Activated effector memory CD4-positive, alpha-beta T cell treated with Interleukin-2 at 50 U/mL for 16 hours (primary cell): ENCODE measurements around the gene GDPD5.

Source experiments
- DNase-seq: peaks from one replicate; pipeline ENCODE4 v3.0.0-alpha.2; 2020

Gene GDPD5

DNA sequence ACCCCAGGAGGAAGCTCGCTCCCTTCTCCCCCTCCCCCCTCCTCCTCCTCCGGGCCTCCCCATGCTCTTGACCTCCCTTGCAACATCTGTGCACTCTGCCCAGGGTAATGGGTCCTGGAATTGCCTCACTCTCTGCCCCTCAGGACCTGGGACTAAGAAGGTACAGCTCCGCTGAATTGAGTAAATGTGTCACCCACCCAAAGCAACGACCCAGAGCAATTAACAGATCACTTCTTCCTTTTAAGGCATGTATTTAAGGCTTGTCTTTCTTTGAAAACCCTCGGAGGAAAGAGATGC lies 15.1 kb downstream of the GDPD5 start:
- no peak for DNase-seq

DNA sequence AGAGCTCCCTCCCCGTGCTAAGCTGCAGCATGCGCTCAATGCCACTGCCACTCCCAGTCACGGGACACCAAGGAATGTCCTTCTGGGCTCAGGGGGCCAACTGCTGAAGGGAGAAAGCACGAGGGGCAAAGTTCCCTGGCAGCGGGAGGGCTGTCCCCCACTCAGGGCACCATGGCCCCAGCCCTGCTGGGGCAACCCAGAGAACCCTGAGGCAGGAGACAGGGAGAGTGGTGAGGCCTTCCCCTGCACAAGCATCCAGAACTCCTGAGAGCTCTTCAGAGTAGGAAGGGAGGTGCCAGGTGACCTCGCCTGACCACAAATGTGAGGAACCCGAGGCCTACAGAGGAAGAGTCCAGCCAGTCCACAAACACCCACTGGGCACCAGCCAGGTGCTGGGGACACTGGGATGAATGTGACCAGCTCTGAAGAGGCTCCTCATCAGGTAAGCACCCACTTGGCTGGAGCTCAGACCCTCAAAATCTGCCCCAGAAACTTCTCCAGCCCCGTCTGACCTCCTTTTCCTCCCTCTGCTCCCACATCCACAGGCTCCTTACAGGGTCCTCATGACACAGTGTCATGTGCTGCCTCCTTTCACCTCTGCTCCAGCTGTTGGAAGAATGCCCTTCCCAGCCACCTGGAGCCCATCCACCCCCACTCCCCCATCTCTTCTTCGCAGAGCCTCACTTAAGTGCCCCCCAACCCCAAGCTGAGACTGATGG lies 15.6 kb downstream of the GDPD5 start:
- DNase-seq, result no peak

DNA sequence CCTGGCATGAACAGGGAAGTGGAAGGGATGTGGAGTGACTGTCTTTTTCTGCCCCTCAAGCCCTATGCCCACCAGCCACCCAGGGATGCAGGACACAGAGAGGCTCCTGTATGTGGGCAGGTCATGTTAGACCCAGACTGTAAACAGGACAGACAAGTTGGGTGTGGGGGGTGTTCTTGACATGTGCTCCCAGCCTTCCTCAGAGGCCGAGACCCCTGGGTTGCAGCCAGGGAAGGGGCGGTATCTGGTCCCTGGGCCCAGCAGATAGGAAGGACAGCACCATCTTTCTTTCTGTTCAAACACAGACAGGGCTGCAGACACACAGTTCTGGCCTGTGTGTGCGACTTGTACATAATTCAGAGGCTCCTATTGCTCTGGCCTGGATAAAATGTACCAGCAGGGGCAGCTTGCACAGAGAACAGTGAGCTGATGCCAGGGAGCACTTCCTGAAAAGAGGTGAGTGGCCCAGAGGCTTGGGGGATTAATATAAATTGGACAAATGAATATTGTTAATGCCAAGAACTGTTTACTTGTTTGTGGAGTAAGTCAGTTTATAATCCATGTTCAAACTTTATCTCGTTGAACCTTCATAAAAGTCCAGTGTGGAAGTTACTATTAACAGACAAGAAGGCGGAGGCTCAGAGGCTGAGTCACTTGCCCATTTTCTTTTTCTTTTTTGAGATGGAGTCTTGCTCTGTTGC lies 16.6 kb downstream of the GDPD5 start:
- no peak for DNase-seq

DNA sequence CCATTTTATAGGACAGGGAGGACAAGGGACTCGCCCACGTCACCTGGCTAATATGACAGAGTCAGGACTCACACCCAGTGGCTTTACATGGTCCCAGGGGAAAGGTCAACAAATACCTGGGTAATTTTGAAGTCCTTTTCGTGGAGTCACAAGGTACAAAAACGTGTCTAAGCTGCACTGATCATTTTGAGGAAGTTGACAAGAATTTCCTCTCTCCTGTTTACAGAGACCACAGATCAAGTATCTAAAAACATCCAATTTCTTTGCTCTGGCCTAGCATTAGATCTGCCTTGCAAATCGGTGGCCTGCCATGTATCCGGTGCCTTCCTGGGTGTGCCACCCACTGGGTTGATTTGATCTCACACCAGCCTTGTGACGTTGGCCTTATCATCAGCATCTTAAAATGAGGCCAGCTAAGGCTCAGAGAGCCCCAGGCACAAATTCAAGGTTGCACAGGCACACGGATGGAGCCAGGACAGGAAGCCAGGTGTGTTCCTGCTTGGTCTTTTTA lies 17.6 kb downstream of the GDPD5 start:
- DNase-seq, result peak; percentile 59

DNA sequence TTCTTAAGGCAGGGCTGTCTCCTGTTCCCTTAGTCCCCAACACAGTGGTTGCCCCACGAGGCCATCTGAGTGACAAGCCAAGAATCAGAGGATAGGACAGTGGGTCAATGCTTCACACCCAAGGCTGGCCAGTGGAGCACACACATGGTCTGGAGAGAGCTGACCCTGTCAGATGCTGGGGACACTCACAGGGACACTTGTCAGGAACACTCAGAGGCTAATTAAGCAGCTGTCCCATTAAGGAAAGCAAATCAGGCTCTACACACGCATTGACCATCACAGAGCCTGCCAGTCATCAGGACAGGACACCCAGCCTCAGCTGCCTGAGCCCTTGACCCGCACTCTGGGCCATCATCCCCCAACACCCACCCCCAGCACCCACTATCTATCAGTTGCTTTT lies 18.2 kb downstream of the GDPD5 start:
- no peak for DNase-seq

DNA sequence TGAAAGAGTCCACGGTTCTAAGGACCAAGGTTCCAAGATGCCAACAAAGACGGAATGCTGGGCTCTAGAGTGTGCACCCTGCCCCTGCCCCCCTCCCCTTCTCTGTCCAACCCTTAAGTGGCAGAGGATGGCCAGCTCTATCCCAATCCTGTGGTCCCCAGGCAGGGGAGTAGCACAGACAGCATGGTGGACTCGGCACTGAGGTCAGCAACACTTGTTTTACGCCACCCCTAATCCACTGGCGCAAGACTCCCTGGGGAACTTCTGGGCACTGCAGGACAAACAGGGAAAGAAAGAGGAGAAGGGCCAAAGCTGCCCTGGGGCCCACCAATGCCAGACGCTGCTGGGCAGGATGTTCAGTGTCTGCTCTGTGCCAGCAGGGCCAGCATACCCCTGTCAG lies 18.9 kb downstream of the GDPD5 start:
- no peak for DNase-seq

DNA sequence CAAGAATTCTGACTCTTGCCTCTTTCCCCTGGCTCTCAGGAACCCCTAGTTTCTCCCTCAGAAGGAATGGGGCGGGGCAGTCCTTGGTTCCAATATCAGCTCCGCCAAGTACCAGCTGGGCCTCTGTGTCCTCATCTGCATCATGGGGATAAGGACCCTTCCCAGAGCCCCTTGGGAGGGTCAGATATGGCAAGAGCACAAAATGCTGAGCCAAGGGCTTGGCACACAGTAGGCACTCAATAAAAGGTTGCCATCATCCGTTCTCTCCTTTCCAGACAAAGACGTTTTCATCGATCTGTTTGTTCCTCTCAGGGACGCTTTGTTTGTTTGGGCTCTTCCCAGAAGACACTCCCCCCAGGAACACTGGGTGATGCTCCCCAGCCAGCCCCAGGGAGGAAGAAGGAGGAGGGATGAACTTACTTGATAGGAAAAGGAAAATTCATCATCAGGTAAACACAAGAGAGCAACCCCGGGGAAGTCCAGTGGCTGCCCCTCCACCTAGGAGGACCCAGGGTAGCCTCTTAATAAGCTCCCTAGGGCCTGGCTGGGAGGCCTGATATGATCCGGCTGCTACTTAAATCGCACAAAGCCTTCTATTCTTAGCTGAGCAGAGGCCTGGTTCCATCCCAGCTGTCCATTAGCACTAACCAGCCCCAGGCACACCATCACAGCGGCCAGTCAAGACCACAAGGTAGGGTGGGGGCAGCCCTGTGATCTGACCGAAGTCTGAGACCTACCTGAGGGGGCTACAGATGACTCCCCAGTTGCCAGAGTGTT lies 19.6 kb downstream of the GDPD5 start:
- no peak for DNase-seq

DNA sequence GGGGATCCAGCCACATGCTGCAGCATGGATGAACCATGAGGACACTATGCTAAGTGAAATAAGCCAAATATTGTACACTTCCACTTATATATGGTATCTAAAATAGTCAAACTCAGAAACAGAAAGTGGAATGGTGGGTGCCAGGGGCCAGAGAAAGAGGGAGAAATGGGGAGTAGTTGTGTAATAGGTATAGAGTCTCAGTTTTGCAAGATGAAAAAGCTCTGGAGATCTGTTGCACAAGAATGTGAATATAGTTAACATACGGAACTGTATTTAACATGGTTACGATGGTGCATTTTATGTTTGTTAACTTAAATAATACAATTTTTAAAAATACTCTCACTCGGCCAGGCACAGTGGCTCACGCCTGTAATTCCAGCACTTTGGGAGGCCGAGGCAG lies 21.2 kb downstream of the GDPD5 start:
- no peak for DNase-seq

DNA sequence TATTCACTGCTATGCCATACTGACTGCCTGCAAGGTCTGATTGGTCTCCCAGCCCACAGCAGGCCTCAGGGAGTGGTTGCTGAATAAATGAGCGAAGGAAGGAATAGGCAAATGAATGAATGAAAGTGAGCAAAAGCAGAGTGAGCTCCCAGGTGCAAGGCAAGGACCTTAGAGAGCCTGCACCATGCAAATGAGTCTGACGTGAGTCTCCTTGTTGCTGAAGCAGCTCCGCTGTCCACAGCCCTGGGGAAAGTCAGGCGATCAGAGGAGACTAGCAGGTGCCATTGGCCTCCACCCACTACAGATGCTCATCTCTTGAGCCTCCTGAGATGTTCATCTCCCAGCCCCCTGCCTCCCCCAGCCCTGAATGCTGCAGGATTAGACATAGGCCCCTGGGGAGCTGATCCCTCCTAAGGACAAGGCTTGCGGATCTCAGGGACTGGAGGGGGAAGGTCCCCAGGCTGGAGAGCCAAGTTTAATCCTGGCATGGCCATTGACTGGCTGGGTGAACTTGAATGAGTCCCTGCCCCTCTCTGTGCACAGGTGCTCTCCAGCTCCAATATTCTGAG lies 22.1 kb downstream of the GDPD5 start:
- no peak for DNase-seq

DNA sequence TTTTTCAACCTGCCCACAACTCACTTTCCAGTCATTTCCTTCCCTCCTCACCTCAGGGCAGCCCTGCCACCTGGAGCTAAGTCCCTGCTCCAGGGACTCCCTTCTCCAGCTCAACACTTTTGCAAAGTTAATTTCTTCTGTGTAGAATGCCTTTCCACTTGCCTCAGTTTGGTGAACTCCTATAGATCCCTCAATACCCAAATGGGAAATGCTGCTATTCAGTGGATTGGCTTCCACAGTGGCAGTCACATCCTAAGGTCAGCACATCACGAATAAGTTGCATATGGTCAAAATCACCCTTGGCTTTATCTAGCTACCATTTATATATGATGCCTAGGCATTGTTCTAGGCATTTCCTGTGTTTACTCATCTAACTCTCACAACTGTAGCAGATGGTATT lies 23.6 kb downstream of the GDPD5 start:
- DNase-seq, result no peak

DNA sequence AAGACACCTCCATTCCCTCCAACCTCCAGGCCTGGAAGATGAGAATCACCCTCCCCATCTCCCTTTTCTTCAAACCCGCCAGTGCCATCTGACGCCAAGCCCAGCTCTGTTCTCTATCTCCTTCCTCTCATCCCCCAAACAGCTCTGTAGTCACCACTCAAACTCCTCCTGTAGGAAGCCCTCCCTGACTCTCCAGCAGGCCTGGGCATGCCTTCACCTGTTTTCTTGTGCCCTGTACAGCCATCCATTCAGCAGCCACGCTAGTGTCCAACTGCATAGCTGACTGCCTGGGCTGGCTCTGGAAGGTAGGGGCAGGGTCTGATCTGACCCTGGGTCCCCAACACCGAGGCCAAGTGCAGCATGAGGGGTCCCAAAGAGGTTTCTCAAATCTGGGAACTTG lies 25.0 kb downstream of the GDPD5 start:
- DNase-seq, result no peak

DNA sequence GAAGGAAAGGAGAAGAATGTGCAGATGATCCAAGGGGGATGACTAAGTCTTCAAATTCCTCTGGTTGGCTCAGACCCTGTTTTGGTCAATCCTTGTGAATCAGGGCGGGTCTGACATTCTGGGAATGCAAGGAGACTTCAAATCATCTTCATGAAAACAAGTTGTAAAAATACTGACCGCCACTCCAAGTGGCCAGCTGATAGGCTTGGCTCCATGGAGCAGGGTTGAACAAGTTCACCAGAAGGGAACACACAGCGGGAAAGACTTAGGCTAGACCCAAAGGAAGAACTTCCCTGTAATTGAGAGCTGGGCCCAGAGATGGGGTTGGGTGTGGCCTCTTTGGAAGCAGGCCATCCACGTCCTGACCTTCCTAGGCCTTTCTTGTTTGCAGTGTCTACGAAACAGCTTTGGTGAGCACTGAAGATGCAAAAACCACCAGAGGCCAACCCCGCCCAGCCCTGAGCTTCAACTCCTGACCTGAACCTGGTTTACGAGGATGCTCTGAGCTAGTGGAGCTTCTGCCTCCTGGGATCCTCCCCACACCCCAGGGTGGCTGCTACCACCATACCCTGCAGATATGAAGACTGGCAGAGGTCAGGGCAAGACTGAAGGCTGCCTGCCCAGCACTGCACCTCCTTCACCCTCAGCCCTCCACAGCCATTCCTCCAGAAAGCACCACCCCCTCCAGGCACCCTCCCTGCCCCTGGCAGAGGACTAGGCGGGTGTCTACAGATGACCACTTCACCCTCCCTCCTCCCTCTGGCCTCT lies 26.1 kb downstream of the GDPD5 start:
- DNase-seq, result no peak

DNA sequence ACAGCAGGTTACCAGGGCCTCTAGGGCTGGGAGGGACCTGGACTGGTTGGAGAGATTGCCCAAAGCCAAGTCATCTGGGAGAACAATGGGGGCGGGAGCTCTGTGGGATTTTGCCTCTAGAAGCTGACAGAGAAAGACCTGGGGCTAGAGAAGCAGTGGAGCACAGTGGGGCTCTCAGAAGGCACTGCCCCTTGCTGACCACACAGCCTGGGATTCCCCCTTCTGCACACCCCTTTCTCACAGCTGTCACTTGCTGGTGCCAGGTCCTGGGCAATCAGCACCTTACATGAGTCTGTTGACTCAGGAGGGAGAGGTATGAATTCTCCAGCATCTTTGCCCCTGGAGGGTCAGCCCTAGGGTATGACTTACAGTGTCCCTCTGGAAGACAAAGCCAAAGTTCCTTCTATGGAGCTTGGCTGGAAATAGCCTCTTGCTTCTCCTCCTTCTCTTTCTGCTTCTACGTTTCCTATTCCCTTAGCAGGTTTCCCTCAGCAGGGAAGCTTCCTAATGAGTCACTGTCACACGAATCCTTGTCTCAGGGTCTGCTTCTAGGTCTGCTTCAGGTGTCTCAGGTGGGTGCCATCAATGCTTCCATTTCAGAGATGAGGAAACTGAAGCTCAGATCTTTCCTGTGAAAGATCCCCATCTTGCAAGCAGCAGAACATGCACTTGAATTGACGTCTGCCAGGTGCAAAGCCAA lies 27.0 kb downstream of the GDPD5 start:
- DNase-seq, result no peak

DNA sequence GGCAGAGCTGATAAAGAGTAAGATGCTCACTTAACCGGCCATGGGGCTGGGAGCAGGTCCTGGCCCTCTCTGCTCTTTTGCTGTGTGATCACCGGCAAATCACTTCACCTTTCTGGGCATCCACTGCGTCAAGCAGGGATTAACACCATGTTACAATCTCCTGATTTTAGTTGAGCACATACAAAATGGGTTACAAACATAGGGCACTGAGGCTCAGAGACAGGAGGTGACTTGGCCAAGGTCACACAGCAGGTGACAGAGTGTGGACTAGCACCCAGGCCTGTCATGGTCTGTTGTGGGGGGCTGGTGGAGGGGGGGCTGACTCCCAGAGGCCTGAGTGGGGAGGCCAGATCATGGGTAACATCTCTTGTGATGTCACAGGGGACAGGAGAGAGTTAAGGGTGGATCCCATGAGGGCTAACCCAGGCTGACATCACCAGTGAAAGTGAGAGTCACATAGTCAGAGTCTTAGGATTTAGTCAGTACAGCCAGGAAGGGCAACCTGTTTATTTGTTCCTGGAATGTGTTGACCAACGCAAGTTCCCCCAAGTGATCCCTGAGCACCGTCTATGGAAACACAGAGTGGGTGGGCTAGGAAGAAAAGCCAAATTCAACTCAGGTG lies 27.8 kb downstream of the GDPD5 start:
- DNase-seq, result no peak

DNA sequence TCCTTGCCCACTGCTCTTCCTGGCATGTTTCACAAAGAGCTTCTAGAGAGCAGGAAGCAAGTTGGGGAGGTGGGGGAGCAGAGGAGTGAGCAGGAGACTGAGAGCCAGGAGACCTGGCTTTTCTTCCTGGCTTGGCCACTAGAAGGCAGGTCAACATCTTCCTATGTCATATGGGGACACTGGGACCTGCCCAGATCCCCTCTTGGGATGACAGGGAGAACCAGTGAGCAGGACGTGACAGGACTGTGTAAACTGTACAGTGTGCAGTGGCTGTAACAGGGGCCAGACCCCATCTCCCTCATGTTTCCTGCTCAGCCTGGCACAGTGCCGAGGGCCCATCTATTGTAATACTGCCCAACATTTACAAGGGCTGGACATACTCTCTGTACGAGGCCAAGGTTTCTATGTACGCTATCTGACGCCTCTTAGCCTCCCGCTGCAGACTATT lies 29.4 kb downstream of the GDPD5 start:
- DNase-seq, result no peak

DNA sequence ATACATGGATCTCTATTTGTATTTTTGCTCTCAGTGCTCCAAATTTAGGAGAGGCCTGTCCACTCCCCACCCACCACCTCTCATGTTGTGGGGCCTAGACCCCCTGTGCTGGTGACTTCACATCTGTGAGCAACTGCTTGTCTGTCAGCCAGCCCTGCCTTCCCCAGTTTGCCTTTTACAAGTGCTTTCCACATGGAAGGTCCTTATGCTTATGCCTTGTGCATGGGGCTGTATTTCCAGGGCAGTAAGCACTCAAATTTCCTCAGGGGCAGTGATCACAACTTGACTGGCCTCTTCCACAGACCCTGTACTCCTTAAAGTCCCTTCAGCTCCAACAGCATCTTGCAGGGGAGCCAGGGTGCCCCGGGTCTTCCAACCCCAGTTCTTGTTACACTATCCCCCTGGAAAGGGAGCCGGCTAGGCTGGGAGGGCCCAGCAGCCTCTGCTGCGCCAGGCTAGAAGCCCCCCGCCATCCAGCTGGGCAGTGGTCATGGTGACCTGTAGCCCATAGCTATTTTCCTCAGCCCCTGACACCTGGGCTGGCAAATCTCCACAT lies 29.9 kb downstream of the GDPD5 start:
- DNase-seq, result no peak

DNA sequence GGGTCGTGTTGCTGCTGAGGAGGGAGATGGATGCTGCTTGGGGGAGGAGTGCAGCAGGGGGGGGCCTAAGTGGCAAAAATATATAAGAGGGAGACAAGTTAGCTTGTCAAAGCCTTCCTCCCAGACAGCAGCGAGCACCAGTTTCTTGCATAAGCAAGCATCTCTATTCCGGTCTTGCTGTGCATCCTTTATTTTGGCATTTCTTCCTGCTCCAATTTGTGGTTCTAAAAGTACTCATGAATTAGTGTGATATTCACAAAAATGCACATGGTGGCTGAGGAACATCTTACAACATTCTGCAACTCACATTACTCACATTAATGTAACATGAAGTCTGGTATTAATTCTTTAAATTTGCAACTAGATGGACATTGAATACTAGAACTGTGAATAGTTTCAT lies 32.1 kb downstream of the GDPD5 start:
- DNase-seq, result no peak

DNA sequence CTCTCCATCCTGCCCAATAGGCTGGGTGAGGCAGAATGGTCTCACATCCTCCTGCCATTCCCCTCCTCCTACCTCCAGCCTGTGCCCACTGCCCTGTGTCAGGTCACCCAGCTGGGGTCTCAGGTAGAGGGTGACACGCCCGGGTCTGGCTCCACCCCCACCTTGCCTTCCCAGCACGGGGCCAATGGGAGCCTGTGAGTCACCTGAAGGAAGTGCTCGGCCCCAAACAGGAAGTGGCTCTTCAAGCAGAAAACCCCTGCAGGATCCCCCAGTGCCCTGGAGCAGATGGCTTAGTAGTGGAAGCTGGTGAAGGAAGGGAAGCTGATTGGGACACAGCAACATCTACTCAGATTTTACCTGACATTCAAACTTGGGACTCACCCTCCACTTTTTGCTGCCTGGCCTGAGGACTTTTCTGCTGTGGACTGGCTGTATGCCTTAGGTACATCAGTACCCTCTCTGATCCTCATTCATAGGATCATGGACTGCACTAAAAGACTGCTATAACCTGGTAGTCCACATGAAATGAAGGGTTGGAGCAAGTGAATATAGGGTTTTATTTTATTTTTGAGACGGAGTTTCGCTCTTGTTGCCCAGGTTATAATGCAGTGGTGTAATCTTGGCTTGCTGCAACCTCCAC lies 33.4 kb downstream of the GDPD5 start:
- peak; percentile 60 for DNase-seq

DNA sequence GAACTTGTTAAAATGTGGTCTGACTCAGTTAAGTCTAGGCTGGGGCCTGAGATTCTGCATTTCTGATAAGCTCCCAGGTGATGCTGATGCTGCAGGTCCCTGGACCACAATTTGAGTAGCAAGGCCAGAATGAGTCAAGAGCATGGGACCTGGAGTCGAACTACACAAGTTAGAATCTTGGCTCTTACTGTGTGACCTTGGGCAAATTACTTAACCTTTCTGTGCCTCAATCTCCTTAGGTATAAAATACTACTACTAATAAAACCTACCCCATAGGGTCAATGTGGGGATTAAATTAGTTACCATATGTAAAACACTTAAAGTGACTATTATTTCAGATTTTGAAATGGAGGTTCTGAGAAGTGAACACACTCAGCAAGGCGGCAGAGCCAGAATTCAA lies 34.3 kb downstream of the GDPD5 start:
- no peak for DNase-seq

DNA sequence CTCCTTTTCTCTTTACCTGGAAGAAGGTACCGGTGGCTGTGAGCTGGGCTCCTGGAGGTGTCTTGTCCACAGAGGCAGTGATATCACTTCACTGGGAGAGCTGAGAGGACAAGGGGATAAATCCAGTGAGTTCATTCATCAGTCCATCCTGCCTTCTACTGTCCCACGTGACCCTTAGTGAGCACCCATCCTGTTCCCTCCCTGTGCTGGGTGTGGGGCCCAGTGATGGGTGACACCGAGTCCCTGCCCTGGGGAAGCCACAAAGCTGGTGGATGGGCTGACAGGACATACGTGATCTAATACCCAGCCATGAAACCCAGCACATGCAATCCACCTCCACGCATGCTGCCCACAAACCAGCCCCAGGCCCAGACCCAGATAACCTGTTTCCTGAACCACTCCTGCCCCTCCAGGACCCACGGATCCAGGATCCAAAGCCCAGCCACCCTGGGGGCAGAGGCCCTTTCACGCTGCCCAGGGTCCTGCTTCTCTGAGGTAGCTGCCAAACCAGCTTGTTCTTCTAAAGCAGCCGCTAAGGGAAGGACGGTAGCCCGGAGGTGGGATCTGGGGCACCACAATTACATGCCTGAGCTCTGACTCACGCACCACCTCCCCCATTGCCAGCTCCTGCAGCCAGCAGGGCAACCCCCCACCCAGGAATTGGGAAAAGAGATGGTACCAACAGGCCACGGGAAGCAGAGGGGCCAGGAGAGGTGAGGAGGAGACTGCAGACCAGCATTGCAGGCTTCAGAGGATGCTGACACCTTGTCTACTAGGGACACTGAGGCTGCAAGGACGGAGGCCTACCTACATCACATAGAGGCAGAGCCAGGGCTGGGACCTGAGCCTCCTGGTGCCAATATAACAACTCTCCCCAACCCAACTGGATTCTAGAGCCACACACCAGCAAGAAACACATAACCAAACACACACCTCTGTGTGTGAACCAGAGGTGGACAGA lies 35.2 kb downstream of the GDPD5 start:
- no peak for DNase-seq
